GM21723 (cell line): ENCODE results near the gene PDE4C.

Source experiments
- ATAC-seq: cut with Tn5 transposase; IDR thresholded peaks from one replicate; pipeline ENCODE4 v1.9.1; 2021; ENCODE audit warnings: mild to moderate bottlenecking, moderate library complexity; ENCODE audit not compliant: unreplicated experiment

Gene PDE4C

GRCh38 chr19:18202778-18203407 lies 23.3 kb downstream of the PDE4C start:
- ATAC-seq, result no peak

- no peak for ATAC-seq
Measured at GRCh38 chr19:18202397-18202777, 23.9 kb downstream of the PDE4C start.

GRCh38 chr19:18198374-18198773 lies 27.9 kb downstream of the PDE4C start:
- no peak for ATAC-seq

- ATAC-seq, result no peak
Measured at GRCh38 chr19:18197941-18198340, 28.3 kb downstream of the PDE4C start.

- no peak for ATAC-seq
Measured at GRCh38 chr19:18197306-18197705, 28.9 kb downstream of the PDE4C start.

- ATAC-seq, result no peak
Measured at GRCh38 chr19:18196511-18196845, 29.8 kb downstream of the PDE4C start.

- ATAC-seq, result no peak
Measured at GRCh38 chr19:18194554-18195238, 31.5 kb downstream of the PDE4C start.

- no peak for ATAC-seq
Measured at GRCh38 chr19:18194181-18194530, 32.1 kb downstream of the PDE4C start.

- no peak for ATAC-seq
Measured at GRCh38 chr19:18193388-18194180, 32.7 kb downstream of the PDE4C start.

GRCh38 chr19:18192673-18193387 lies 33.4 kb downstream of the PDE4C start, which contains the start of gene MPV17L2:
Gene MPV17L2, plus strand, starts transcription at chr19:18193218. Its CDS starts 64 bp downstream, at chr19:18193282.
- peak; percentile 80 for ATAC-seq

- ATAC-seq, result no peak
Measured at GRCh38 chr19:18191640-18192062, 34.6 kb downstream of the PDE4C start.

GRCh38 chr19:18190278-18190677 lies 36.0 kb downstream of the PDE4C start:
- no peak for ATAC-seq

GRCh38 chr19:18185538-18185937 lies 40.7 kb downstream of the PDE4C start:
- no peak for ATAC-seq

GRCh38 chr19:18183529-18183928 lies 42.7 kb downstream of the PDE4C start:
- ATAC-seq, result no peak

GRCh38 chr19:18179957-18180356 lies 46.3 kb downstream of the PDE4C start:
- ATAC-seq, result no peak

- no peak for ATAC-seq
Measured at GRCh38 chr19:18176367-18177310, 49.6 kb downstream of the PDE4C start.

GRCh38 chr19:18174983-18175382 lies 51.3 kb downstream of the PDE4C start:
- ATAC-seq, result no peak
